Measurements from ENCODE around the gene TFPI. TPM values are rescaled to one million over a fixed set of nuclear protein-coding genes. Genes with fewer than 3 reads are reported as not detected.

TFPI gene
- total RNA-seq, 1 experiment from 2014 or later: 29.1 TPM

- no peak for TF ChIP-seq CTCF (IDR thresholded peaks at IDR 0.05 in 2 of 3, conservative IDR thresholded peaks at IDR 0.05 in 1 of 3; ENCODE audit: borderline replicate concordance in 1 of 3, insufficient read depth in 1 of 3, low read depth in 2 of 3, low read length in 2 of 3)
Measured at GRCh38 chr2:187447336-187447735, 106.9 kb downstream of the TFPI start (continued).

GRCh38 chr2:187446711-187447110 is 107.5 kb downstream of the TFPI start:
- DNase-seq (ENCODE audit: low read depth, low spot score) (no peak), ATAC-seq (no peak)
- no peaks in the 10 kb centered on the region for H3K36me3 ChIP-seq (ENCODE audit: control insufficient read depth in 1 of 2, insufficient read depth in 2 of 2, low read length in 2 of 2)
- ChIA-PET RAD21 (ENCODE audit: low non-redundant PET in 1 of 2, low total read pairs in 2 of 2, uncharacterized antibody in 2 of 2, unreplicated experiment in 2 of 2) (no interaction called here), CTCF (no interaction called here), POLR2A (no interaction called here)
- peaks cover 0 to 9% of the 10 kb centered on the region in 2 experiments; a peak in 2 of 4 replicates for H3K4me1 ChIP-seq (ENCODE audit: control insufficient read depth in 1 of 2, insufficient read depth in 2 of 2, low read length in 2 of 2)
- H3K79me2 ChIP-seq (ENCODE audit: insufficient read depth, low read length): no peaks in the 10 kb centered on the region
- H4K20me1 ChIP-seq (ENCODE audit: insufficient read depth): no peaks in the 10 kb centered on the region
- H3K27ac ChIP-seq (ENCODE audit: low read depth, low read length): no peak overlapping the region
- H3K4me3 ChIP-seq (replicated peaks in 1 of 2; ENCODE audit: low read depth in 1 of 2, low read length in 2 of 2): no peak overlapping the region
- H3K4me2 ChIP-seq (ENCODE audit: low read length): no peak overlapping the region
- peak overlapping the region; percentile 93 for H2AFZ ChIP-seq (ENCODE audit: low read depth, low read length, poor library complexity, severe bottlenecking)
- no peaks in the 10 kb centered on the region; the same call in 1 of the 2 replicates for H3K9me2 ChIP-seq (ENCODE audit: insufficient read depth)
- no TSS peak for BruUV-seq (replicated peaks)
- intact Hi-C loops (cut with micrococcal nuclease): no loop called here
- no peak overlapping the region for H3K9ac ChIP-seq (ENCODE audit: low read length)
- H3K9me3 ChIP-seq (ENCODE audit: control insufficient read depth in 1 of 2, insufficient read depth in 1 of 2, low read depth in 1 of 2, low read length in 2 of 2): no peaks in the 10 kb centered on the region
- no peaks in the 10 kb centered on the region for H3K27me3 ChIP-seq (ENCODE audit: insufficient read depth, low read length)
- TF ChIP-seq SP1 (IDR thresholded peaks at IDR 0.05; ENCODE audit: low read depth): no peak
- TF ChIP-seq CTCF (IDR thresholded peaks at IDR 0.05 in 2 of 3, conservative IDR thresholded peaks at IDR 0.05 in 1 of 3; ENCODE audit: borderline replicate concordance in 1 of 3, insufficient read depth in 1 of 3, low read depth in 2 of 3, low read length in 2 of 3): no peak
- no peak for TF ChIP-seq EGR1 (IDR thresholded peaks at IDR 0.05; ENCODE audit: low read depth)
- TF ChIP-seq MAX (IDR thresholded peaks at IDR 0.05): no peak
- no peak for TF ChIP-seq SIN3A (IDR thresholded peaks at IDR 0.05; ENCODE audit: low read depth)
- no peak for TF ChIP-seq RAD21 (IDR thresholded peaks at IDR 0.05; ENCODE audit: low read depth)
- no peak for TF ChIP-seq CEBPB (IDR thresholded peaks at IDR 0.05; ENCODE audit: low read depth)
- no peak for TF ChIP-seq ELF1 (IDR thresholded peaks at IDR 0.05; ENCODE audit: borderline replicate concordance, low read depth)
- TF ChIP-seq JUND (IDR thresholded peaks at IDR 0.05): no peak
- no peak for TF ChIP-seq EZH2 (IDR thresholded peaks at IDR 0.05)
- no peak for TF ChIP-seq ZFX (IDR thresholded peaks at IDR 0.05)
- no peak for TF ChIP-seq YY1 (IDR thresholded peaks at IDR 0.05; ENCODE audit: extremely low read depth, insufficient replicate concordance, low read depth, low read length)
- TF ChIP-seq TCF7L2 (IDR thresholded peaks at IDR 0.05; ENCODE audit: borderline replicate concordance, extremely low read depth, insufficient read depth, insufficient read length): no peak
- no peak for TF ChIP-seq SRF (IDR thresholded peaks at IDR 0.05; ENCODE audit: low read depth)
- no peak for TF ChIP-seq CBX3 (IDR thresholded peaks at IDR 0.05; ENCODE audit: low read depth)
- no peak for TF ChIP-seq ZBTB33 (IDR thresholded peaks at IDR 0.05; ENCODE audit: extremely low read depth, insufficient replicate concordance, low read length)
- TF ChIP-seq POLR2AphosphoS5 (IDR thresholded peaks at IDR 0.05; ENCODE audit: low read depth, low read length): no peak

Data from HCT116 (cell line).